Measurements from ENCODE around the gene NAGK.

Gene NAGK

DNA sequence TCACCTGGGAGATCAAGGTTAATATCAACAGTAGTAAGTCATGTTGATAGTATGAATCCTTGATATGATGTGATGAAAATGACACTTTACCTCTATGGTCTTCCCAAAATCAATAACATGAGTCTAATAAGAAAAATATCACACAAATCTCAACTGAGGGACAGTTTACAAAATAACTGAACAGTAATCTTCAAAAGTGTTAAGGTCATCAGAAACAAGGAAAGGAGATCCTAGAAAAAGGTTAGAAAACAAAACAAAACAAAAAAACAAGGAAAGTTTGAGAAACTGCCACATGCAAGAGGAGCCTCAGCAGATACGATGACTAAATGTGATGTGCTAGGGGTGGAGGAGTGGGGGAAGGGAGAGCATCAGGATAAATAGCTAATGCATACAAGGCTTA, 45.4 kb downstream of the NAGK start:
- TF ChIP-seq, protein P1, sequence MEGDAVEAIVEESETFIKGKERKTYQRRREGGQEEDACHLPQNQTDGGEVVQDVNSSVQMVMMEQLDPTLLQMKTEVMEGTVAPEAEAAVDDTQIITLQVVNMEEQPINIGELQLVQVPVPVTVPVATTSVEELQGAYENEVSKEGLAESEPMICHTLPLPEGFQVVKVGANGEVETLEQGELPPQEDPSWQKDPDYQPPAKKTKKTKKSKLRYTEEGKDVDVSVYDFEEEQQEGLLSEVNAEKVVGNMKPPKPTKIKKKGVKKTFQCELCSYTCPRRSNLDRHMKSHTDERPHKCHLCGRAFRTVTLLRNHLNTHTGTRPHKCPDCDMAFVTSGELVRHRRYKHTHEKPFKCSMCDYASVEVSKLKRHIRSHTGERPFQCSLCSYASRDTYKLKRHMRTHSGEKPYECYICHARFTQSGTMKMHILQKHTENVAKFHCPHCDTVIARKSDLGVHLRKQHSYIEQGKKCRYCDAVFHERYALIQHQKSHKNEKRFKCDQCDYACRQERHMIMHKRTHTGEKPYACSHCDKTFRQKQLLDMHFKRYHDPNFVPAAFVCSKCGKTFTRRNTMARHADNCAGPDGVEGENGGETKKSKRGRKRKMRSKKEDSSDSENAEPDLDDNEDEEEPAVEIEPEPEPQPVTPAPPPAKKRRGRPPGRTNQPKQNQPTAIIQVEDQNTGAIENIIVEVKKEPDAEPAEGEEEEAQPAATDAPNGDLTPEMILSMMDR (IDR thresholded peaks at IDR 0.05; ENCODE audit: borderline replicate concordance, extremely low read depth, low read length, poor library complexity, severe bottlenecking), result no peak
- TF ChIP-seq EZH2 (IDR thresholded peaks at IDR 0.05; ENCODE audit: borderline replicate concordance, low read depth, low read length, severe bottlenecking), result no peak
- Histone ChIP-seq H3K4me1 (ENCODE audit: insufficient read depth, low read length) (no peaks in the 10 kb centered on the region), H3K27me3 (ENCODE audit: insufficient read depth, low read length, poor library complexity) (no peaks in the 10 kb centered on the region), H3K27ac (ENCODE audit: low read length) (no peak overlapping the region), H4K20me1 (ENCODE audit: insufficient read depth, low read length) (no peaks in the 10 kb centered on the region; the same call in 1 of the 2 replicates), H3K9ac (ENCODE audit: low read depth, low read length) (no peak overlapping the region), H3K9me3 (ENCODE audit: insufficient read depth, low read length, severe bottlenecking) (no peaks in the 10 kb centered on the region), H3K4me2 (ENCODE audit: insufficient read depth, low read length) (no peak overlapping the region), H3K36me3 (ENCODE audit: insufficient read depth, low read length) (peaks cover 18% of the 10 kb centered on the region; the same call in 1 of the 2 replicates), H3K79me2 (ENCODE audit: insufficient read depth, low read length) (no peaks in the 10 kb centered on the region), H3K4me3 (ENCODE audit: low read depth in 1 of 2, low read length in 2 of 2) (no peak overlapping the region), H2AFZ (ENCODE audit: low read depth, low read length) (no peak overlapping the region)
- ATAC-seq (ENCODE audit: insufficient read depth, low read depth) (no peak), DNase-seq (no peak)

DNA sequence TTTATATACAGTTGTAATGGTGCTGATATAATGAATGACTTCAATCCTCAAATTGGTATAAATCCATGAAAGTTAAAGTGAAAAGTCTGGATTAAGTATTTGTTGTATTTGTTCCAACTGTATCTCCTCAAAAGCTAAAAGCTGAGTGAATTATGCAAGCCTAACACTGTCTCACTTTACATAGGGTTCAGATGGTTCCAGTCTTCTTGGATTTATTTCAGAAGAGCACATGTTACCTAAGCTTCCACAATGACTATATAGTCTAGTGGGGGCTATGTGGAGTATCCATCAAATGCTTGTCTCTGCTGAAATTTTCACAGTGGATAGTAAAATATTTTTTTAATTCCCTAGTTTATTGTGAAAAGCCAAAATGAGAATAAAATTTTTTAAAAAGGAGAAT, 48.6 kb downstream of the NAGK start:
- Histone ChIP-seq H4K20me1 (ENCODE audit: insufficient read depth, low read length) (no peaks in the 10 kb centered on the region; the same call in 1 of the 2 replicates), H3K9me3 (ENCODE audit: insufficient read depth, low read length, severe bottlenecking) (no peaks in the 10 kb centered on the region), H3K36me3 (ENCODE audit: insufficient read depth, low read length) (peaks cover 20% of the 10 kb centered on the region; the same call in 1 of the 2 replicates), H3K4me2 (ENCODE audit: insufficient read depth, low read length) (no peak overlapping the region), H3K4me1 (ENCODE audit: insufficient read depth, low read length) (no peaks in the 10 kb centered on the region), H3K27me3 (ENCODE audit: insufficient read depth, low read length, poor library complexity) (no peaks in the 10 kb centered on the region), H3K9ac (ENCODE audit: low read depth, low read length) (no peak overlapping the region), H3K27ac (ENCODE audit: low read length) (no peak overlapping the region), H3K4me3 (ENCODE audit: low read depth in 1 of 2, low read length in 2 of 2) (no peak overlapping the region), H2AFZ (ENCODE audit: low read depth, low read length) (no peak overlapping the region), H3K79me2 (ENCODE audit: insufficient read depth, low read length) (no peaks in the 10 kb centered on the region)
- ATAC-seq (ENCODE audit: insufficient read depth, low read depth), result no peak
- TF ChIP-seq, protein P1 (IDR thresholded peaks at IDR 0.05; ENCODE audit: borderline replicate concordance, extremely low read depth, low read length, poor library complexity, severe bottlenecking), result no peak
- TF ChIP-seq EZH2 (IDR thresholded peaks at IDR 0.05; ENCODE audit: borderline replicate concordance, low read depth, low read length, severe bottlenecking), result no peak
- DNase-seq, result no peak

DNA sequence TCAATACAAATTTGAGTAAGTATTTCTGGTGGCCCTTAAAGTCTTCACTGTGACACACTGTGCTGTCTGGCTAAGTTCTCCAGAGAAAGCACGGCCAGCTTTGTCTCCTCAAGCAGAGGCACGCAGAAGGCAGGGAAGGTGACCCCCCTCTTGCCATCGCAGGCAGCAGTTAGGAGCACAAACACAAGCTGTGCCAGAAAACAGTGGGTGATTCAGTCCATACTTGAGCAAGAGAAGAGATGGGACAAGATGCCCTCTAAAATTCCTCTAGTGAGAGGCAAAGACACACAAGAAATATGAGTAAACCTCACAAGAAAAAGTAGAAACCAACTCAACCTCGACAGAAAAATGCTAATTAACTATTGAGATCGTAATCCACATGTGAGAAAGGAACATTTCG, 51.7 kb downstream of the NAGK start:
- Histone ChIP-seq H3K9ac (ENCODE audit: low read depth, low read length) (no peak overlapping the region), H2AFZ (ENCODE audit: low read depth, low read length) (no peak overlapping the region), H3K4me2 (ENCODE audit: insufficient read depth, low read length) (no peak overlapping the region), H3K4me1 (ENCODE audit: insufficient read depth, low read length) (no peaks in the 10 kb centered on the region), H3K27me3 (ENCODE audit: insufficient read depth, low read length, poor library complexity) (no peaks in the 10 kb centered on the region), H3K79me2 (ENCODE audit: insufficient read depth, low read length) (no peaks in the 10 kb centered on the region), H3K9me3 (ENCODE audit: insufficient read depth, low read length, severe bottlenecking) (no peaks in the 10 kb centered on the region), H3K27ac (ENCODE audit: low read length) (no peak overlapping the region), H4K20me1 (ENCODE audit: insufficient read depth, low read length) (no peaks in the 10 kb centered on the region; the same call in 1 of the 2 replicates), H3K36me3 (ENCODE audit: insufficient read depth, low read length) (peaks cover 35% of the 10 kb centered on the region; the same call in 1 of the 2 replicates), H3K4me3 (ENCODE audit: low read depth in 1 of 2, low read length in 2 of 2) (no peak overlapping the region)
- DNase-seq, result no peak
- TF ChIP-seq, protein P1 (IDR thresholded peaks at IDR 0.05; ENCODE audit: borderline replicate concordance, extremely low read depth, low read length, poor library complexity, severe bottlenecking), result no peak
- no peak for TF ChIP-seq EZH2 (IDR thresholded peaks at IDR 0.05; ENCODE audit: borderline replicate concordance, low read depth, low read length, severe bottlenecking)
- no peak for ATAC-seq (ENCODE audit: insufficient read depth, low read depth)
